HG03354 (cell line): Measurements from ENCODE around the gene TBC1D22A.

Source experiments
- ATAC-seq: cut with Tn5 transposase; IDR thresholded peaks from one replicate; pipeline ENCODE4 v1.9.1; 2021; ENCODE audit warnings: mild to moderate bottlenecking; ENCODE audit not compliant: unreplicated experiment, poor library complexity, severe bottlenecking

TBC1D22A gene

DNA sequence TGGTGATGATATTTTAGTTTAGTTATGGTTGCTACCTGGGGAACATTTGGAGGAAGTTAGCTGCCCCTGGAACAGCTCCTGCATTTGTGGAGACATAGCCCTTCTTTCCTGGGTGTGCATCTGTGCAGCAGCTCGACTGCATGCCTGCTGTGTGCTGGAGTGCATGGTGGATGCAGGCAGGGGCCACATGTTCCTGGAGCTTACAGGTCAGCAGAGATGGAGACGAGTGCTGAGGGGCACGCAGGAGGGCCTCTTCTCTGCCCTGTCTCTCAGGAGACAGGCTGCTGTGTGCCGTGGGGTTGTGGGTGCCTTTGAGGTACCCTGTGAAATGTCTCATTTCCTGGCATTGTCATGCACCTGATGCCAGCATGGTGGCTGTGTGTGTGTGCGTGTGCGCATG is 87.5 kb downstream of the TBC1D22A start:
- ATAC-seq: no peak

- no peak for ATAC-seq
Measured at GRCh38 chr22:46851311-46851710, 88.9 kb downstream of the TBC1D22A start.

DNA sequence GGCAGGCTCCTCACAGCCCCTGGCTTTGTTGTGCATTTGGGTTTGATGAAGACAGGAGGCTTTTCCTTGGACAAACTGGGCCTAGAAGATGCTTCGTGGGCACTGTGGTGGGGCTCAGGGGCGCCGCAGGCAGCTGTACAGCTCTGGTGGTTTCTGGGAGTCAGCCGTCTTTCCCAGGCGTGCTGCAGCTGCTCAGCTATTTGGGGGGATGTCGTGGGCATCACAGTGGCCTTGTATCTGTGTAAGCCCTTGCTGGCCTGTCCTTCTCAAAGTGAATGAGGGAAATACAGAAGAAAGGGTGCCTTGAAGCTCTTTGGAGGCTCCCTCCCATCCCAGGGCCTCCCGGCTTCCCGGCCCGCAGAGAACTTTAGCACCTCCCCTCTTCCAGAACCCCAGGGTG is 89.5 kb downstream of the TBC1D22A start:
- no peak for ATAC-seq

DNA sequence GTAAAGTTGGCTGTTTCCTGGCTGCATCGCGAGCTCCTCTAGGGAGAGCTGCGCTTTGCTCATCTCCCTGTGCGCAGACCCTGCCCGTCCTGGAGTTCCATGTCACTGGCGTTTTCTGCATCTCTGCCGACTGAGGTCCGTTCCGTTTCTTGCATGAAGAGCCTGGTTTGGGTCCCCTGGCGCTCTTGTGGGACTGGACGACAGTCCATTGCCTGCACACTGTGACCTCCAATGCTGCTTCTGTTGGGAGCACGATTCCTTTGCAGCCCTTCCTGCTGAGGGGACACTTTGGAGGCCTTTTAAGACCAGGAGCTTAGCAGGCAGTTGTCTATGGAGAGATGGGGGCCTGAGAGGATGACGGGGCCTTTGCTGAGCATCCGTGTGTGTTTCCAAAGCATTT is 90.3 kb downstream of the TBC1D22A start:
- ATAC-seq: no peak

DNA sequence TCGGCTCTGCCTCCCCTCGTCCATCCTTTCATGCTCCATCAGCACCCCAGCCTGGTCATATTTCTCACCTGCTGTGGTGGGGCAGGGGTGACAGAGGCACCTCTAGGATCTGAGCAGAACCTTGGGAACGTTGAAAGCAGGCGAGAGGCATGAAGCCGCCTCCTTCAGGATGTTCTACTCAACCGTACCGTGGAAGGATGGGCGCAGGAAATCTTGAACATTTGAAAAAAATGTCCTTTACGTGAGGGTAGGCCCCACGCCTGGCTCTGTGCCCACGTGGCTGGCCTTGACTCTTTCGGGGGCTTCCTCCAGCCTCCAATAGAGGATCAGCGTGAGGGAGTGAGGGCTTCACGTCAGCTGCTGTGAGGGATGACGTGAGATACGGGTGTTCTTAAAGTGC is 90.7 kb downstream of the TBC1D22A start:
- no peak for ATAC-seq

DNA sequence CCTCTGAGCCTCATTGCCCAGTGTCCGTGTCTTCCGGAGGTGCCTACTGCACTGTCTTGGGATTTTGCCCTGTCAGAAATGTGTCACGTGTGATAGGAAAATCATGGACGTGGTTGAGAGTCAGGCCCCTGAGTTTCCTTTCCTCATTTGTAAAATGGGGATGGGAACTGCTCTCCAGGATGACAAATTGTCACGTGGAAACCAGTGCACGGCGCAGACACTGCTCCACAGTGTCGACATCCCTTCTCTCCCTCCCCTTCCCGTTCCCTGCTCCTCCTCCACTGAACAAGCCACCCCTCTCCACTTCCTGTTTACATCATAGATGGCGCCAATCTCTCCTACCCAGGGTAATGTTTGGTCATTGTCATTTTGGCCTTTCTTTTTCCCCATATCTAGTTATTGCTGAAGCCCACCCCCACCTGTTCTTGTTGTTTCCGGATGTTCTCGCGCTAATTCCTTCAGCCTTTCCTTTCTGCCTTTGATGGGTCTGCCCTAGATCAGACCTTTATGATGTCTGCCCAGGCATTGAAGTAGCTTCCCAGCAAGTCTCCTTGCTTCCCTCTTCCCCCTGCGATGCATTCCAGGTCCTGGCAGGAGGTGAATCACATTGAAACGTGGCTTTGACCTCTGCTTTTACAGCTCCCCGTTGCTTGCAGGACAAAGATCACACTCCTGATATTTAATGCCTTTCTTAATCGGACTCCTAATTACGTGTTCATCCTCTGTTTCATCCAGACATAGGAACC is 91.8 kb downstream of the TBC1D22A start:
- ATAC-seq: no peak

GRCh38 chr22:46855681-46856080 is 93.2 kb downstream of the TBC1D22A start:
- no peak for ATAC-seq

GRCh38 chr22:46856661-46857060 is 94.2 kb downstream of the TBC1D22A start:
- ATAC-seq: no peak

DNA sequence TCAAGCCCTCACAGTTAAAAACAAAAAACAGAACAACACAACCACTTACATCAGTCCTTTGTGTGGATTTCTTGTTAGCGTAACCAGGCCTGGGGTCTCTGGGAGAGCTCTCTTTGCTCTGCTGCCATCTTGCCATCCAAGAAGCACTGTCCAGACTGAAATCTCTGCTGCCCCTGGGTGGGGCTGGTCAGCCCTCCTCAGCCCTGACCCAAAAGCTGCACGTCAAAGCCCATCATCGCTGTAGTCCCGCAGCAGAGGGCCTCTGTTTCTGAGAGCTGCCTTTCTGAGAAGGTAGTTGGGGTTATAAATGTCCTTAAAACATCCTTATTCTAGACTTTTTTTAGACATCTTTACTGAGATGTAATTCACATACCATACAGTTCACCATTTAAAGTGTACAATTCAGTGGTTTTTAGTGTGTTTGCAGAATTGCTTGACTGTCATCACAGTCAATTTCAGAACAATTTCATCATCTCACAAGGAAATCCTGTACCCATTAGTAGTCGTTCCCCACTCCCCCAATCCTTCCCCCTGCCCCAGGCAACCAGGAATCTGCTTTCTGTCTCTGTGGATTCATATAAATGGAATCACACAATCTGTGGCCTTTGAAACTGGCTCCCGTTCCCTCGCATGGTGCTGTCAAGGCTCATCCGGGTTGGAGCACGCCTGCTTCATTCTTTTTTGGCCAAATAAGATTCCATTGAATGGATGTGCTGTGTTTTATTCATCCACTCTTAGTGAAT is 94.9 kb downstream of the TBC1D22A start:
- no peak for ATAC-seq

DNA sequence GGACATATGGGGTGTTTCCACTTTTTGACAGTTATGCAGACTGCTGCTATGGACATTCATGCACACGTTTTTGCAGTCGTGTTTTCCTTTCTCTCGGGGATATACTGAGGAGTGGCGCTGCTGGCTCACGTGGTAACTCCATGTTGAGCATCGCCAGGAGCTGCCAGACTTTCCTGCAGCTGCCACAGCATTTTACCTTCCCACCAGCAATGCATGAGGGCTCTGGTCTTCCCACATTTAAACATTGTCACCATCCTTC is 95.4 kb downstream of the TBC1D22A start:
- no peak for ATAC-seq

DNA sequence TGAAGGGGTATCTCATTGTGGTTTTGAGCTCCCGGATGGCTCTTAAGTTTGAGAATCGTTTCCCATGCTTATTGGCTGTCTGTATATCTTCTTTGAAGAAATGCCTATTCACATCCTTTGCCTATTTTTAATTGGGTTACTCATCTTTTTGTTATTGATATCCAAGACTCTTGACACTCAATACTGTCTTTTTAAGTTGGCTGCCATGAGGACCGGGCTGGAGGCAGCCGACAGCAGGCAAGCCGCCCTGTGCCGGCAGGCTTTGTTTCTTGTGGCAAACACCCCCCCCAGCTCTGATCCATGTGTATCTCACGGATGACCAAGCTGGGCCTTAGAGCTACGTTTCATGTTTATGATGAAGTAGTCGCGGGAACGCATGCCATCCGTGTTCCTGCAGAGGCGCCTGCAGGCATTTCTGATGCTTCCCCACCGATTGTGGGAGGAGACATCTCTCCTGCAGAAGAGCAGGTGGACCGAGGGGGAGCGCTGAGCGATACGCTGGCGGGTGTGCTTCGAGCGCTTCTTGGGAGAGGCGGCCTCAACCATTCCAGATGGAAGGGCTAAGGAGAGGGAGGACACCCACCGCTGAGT is 95.8 kb downstream of the TBC1D22A start:
- ATAC-seq: no peak

DNA sequence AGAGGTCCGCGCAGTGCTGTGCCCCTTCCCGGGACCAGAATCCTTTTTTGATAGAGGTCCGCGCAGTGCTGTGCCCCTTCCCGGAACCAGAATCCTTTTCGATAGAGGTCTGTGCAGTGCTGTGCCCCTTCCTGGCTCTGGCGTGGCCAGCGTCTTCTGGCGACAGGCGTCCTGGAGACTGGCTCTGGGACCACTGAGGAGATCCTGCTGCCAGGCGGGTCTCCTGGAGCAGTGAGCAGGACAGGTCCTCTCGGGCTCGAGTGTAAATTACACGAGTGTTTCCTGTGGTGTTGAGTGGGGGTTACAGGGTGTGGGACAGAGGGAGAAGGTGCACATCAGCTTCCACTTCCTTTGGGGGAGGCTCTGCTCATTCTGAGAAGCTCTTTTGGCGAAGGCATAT is 98.1 kb downstream of the TBC1D22A start:
- no peak for ATAC-seq

GRCh38 chr22:46861468-46862367 is 99.3 kb downstream of the TBC1D22A start:
- ATAC-seq: no peak

DNA sequence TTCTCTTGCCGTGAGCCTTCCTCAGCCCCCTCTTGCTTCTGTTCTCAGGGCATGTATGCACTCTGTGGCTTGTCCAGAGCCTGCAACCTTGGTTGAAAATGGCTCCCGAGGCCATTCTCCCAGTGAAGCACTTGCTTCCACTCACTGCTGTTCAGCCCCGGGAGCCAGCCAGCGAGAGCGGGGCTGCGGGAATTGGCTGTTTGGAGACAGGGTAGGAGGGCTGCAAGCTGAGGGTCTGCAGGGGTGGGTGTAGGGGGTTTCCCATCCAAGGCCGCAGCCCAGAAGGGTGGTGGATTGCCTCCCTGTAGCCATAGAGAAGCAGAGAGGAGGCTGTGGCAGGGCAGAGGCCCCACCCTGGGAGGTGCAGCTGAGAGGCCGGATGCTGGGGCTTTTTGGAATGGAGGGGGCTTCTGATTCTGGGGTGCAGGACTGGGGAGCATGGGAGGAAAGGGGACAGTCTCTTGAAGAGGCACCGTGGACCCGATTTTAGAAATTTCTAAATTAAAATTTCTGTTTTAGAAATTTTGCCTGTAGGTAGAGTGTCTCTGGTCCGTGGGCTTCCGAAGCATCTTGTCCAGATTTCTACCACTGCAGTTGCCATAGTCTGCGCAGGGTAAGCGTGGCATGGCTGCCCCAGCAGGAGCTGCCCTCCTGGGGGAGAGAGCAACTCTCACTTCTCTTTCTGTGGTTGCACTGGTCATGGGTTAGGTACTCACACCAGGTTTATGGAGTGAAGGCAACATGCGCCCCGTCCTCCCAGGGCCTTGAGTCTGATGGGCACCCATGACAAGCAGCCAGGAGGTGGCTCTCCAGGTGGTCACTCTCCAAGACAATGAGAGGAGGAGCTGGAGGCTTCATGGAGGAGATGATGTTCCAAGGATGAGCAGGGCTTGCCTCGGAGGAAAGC is 100.2 kb downstream of the TBC1D22A start:
- no peak for ATAC-seq

DNA sequence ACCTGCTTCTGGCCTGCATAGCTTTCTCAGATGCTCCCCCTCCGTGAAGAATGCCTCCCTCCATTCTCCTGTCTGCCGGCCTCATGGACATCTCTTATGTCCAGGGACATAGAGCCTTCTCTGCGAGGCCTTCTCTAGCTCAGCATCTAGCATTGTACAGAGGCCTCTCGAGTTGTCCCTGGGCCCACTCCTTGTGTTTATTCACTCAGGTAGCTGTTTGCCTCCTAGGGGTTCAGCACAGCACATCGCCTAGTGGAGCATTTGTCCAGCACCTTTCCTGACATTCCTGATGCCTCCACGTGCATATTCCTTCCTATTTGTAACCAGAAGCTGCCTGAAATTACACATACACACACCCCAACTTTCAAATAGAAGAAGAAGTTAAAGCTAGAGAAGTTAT is 101.3 kb downstream of the TBC1D22A start:
- ATAC-seq: no peak

- ATAC-seq: no peak
Measured at GRCh38 chr22:46864314-46865051, 102.0 kb downstream of the TBC1D22A start.

GRCh38 chr22:46865052-46865434 is 102.6 kb downstream of the TBC1D22A start:
- no peak for ATAC-seq

GRCh38 chr22:46865642-46866041 is 103.2 kb downstream of the TBC1D22A start:
- ATAC-seq: no peak

DNA sequence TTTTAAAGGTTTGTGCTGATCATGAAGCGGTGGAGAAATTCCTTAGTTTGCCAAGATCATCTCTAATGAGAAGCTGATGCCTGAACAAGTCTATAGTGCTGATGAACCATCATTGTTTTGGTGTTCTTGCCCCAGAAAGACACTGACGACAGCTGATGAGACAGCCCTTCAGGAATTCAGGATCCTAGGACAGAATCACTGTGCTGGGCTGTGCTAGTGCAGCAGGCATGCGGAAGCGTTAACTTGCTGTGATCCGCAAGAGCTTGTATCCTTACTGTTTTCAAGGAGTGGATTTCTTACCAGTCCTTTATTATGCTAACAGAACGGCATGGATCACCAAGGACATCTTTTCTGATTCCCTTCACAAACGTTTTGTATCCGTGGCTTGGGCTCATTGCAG is 104.1 kb downstream of the TBC1D22A start:
- no peak for ATAC-seq
